GM19452 (cell line): ENCODE data around the gene GOLT1A.
"Not testable (repeated sequence)": the region's sequence is repeated elsewhere in the genome, so short reads cannot be mapped to it uniquely, and the experiment has no call there.

Experiments
- ATAC-seq: cut with Tn5 transposase; IDR thresholded peaks from one replicate; pipeline ENCODE4 v1.9.1; 2021; ENCODE audit not compliant: unreplicated experiment

GOLT1A gene

GRCh38 chr1:204249736-204250427, 36.1 kb upstream of the GOLT1A start:
- ATAC-seq = no peak

DNA sequence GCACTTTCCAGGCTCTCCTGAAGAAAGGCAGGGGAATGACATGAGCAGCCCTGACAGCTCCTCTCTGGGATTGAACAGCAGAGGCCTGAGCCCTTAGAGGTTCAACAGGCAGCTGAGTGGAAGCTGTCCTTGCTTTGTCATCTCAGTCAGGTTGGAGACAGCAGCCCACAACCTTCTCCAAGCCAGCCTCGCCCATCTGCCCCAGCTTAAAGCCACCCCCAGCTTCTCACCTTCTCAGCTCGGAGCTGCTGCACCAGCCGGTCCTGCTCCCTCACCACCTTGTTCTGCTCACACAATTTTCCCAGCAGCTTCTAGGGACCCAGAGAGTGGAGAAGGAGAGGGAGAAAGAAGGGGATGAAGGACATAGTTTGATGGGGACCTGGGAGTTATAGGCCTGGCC, 35.2 kb upstream of the GOLT1A start:
- ATAC-seq = no peak

GRCh38 chr1:204246876-204247275, 33.1 kb upstream of the GOLT1A start:
- no peak for ATAC-seq

- ATAC-seq = no peak
These were observed 29.1 kb upstream of the GOLT1A start for GRCh38 chr1:204242920-204243319.

DNA sequence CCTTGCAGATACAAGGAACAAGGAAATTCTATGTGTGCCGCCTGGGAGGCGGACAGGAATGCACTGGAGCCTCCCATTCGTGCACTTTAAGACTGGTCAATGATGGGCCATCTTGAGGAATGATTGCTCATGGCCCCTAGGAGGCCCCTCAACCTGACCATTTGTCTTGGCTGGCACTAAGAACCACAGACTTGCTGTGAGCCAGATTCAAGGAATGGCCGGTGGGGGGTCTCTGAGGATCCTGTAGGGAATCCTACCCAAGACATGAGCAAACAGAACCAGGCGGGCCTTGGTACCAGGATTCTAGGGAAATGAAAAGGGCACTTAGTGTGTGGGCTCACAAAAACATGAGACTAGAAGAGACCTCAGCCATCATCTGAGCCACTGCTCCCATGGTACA, 28.1 kb upstream of the GOLT1A start:
- ATAC-seq = no peak

DNA sequence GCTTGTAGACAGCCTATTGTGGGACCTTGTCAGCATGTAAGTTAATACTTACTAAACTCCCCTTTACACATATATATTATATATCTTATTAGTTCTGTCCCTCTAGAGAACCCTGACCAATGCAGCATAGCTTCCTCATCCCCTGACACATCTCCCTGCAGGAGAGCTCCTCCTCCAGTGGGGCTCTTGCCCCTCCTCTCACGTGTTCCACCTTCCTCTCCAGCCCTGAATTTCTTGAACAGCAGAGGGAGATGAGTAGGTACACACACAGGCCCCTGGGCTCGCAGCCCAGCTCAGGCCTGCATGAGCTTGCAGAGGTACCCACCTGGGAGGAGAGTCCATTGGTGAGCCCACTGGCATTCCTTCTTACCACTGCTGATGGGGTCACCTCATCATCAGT, 27.3 kb upstream of the GOLT1A start:
- ATAC-seq = no peak

- no peak for ATAC-seq
These were observed 26.4 kb upstream of the GOLT1A start for GRCh38 chr1:204240233-204240632.

DNA sequence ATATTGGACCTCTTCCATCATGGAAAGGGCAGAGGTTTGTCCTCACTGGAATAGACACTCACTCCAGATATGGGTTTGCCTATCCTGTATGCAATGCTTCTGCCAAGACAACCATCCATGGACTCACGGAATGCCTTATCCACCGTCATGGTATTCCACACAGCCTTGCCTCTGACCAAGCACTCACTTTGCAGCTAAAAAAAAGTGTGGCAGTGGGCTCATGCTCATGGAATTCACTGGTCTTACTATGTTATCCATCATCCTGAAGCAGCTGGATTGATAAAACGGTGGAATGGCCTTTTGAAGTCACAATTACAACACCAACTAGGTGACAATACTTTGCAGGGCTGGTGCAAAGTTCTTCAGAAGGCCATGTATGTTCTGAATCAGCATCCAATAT, 25.6 kb upstream of the GOLT1A start:
- not testable (repeated sequence) for ATAC-seq

- ATAC-seq = not testable (repeated sequence)
These were observed 24.7 kb upstream of the GOLT1A start for GRCh38 chr1:204238520-204238919.

DNA sequence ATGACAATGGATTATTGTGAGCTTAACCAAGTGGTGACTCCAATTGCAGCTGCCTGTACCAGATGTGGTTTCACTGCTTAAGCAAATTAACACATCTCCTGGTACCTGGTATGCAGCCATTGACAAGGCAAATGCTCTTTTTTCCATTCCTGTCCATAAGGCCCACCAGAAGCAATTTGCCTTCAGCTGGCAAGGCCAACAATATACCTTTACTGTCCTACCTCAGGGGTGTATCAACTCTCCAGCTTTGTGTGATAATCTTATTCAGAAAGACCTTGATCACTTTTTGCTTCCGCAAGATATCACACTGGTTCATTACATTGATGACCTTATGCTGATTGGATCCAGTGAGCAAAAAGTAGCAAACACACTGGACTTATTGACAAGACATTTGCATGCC, 23.7 kb upstream of the GOLT1A start:
- ATAC-seq = not testable (repeated sequence)

- ATAC-seq = no peak
These were observed 18.7 kb upstream of the GOLT1A start for GRCh38 chr1:204232526-204232925.

GRCh38 chr1:204230211-204230610, 16.4 kb upstream of the GOLT1A start:
- ATAC-seq = no peak

- no peak for ATAC-seq
These were observed 15.1 kb upstream of the GOLT1A start for GRCh38 chr1:204228896-204229295.

DNA sequence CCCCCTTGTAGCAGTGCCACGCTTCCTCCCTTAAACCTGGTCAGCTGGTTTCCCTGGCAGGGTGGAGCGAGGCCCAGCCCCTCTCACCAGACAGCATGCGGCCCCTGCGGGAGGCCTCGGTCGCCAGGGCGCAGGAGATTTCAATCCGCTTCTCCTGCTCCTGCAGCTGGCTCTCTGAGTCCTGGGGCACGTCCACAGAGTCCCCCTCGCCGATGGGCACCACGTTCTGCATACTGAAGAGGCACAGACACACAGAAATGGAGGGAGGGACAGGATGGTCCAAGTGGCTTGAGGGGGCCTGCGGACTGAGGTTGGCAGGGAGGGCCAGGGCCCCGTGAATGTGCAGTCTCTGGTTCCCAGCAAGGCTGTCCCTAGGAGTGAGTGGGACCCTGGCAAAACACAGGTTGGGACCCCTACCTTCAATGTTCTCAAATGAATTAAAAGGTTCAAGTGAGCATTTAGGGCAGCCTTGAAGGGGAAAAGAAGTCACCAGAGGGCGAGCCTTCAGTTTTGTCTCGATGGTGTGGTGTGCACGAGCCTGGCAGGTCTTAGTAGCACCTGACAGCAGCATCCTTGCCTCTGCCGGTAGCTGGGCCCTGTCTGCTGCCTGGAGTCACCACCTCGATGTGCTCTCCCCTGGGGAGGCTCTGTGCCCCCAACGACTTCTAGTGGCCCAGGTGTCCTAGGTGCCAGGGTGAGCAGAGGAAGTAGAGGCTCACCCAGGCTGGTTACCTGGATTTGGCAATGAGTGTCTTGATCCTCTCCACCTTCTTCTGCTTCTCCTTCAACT, 14.4 kb upstream of the GOLT1A start:
- ATAC-seq = no peak

DNA sequence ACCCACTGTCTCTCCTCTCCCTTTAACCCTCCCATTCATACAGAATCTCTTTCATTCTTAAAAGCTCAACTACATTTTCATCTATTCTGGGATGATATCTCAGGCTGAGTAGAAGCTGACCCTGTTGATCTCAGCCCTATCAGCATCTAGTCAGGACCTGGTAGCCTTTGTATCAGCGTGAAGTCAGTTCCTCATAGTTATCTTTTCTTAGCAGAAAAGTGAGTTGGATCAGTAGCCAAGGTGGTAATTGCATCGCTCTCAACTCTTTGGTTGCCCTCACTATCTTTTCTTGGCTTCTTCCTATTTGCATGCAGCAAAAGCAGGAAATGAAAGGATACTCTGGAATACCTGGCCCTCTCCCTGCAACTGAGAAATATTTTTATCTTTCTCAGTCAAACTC, 13.6 kb upstream of the GOLT1A start:
- no peak for ATAC-seq

- ATAC-seq = no peak
These were observed 12.3 kb upstream of the GOLT1A start for GRCh38 chr1:204225841-204226735.

- ATAC-seq = no peak
These were observed 10.9 kb upstream of the GOLT1A start for GRCh38 chr1:204224655-204225054.

DNA sequence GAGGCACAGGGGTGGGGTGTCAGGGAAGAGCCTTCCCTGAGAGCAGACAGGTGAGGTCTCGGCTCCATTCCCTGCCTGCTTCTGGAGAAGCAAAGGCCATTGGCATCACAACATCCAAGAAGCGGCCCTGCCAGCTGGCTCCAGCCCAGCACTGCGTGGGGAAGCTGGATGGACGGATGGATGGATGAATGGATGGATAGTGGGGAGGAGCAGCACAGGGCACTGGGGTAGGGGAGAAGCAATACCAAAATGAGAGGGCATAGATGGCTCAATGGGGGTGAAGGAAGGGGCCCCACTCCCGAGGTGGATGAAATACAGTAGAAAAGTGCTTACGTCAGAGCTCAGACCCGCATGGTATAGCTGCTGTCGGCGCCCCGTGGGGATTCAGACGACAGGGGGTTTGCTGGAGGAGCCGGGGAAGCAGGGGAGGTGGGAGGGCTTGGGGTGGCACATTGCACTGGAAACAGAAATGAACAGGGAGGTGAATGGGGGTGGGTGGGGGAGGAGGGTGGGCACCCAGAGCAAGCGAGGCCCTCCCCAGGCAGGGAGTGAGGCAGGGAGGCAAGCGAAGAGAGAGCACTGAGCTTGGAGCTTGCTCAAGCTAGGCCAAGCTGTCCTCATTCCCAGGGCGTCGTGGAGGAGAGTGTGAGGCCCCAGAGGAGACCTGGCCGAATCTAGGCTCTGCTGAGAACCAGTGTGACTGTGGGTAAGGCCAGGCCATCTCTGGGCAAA, 9.5 kb upstream of the GOLT1A start:
- no peak for ATAC-seq

DNA sequence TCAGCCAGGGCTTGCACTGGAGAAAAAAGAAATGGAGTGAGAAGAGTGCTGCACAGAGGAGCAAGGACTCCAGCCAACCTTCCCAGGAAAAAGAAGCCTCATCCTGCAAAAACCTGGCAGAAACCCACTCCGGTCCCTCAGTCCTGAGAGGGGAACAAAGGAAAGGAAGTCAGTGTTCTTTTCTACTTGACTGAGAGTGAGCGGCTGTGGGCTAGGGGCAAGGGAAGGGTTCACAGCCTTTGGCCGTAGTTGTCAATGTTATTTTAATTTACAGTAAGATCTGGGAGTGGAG, 8.9 kb upstream of the GOLT1A start:
- no peak for ATAC-seq

DNA sequence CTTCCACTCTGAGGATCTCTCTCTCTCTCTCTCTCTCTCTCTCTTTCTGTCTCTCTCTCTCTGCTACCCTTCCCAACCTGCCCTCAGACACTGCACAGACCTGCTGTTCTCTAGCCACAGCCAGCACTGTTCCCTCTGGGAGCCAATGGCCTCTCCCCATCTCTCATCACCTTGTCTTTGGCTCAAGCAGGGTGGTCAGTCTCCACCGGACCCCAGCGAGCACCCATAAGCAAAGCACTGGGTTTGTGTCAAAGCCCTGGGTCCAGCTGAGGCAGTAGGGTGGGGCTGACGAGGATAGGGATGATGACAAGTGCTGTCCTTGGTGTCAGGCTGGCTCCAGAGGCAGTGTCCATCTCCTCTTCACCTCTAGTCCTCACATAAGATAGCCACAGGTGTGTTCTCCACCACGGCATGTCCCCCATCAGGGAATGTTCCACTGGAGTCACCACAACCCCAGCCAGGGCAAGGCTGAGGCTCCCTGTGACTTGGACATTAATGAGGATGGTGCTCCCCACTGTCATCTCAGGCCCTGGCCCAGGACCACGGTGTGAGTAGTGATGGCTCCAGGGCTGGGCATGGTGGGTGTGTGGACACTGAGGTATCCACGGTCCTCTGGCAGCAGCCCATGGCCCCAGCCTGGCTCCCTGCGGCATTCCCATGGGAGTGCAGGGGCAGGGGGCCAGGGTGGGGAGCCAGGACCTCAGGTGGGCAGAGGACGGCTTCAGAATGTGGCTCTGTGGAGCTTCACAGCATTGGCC, 8.4 kb upstream of the GOLT1A start:
- no peak for ATAC-seq
